H9 (cell line): ENCODE data around the gene STMN3. TPM values are rescaled to one million over a fixed set of nuclear protein-coding genes. Genes with fewer than 3 reads are reported as not detected.

Experiments
- DNase-seq: peaks from one replicate; pipeline ENCODE4 v3.0.0-alpha.2; 2017
- H2AFZ ChIP-seq: one replicate; pipeline ENCODE4 v1.6.1; 2013; ENCODE audit warnings: mild to moderate bottlenecking, low read length, control low read depth, moderate library complexity
- H2AK5ac ChIP-seq: 2 replicates; pipeline ENCODE4 v1.6.1; 2013; ENCODE audit warnings: low read length, control low read depth, mixed read lengths; ENCODE audit not compliant: insufficient read length
- H2BK120ac ChIP-seq: one replicate; pipeline ENCODE4 v1.6.1; 2013; ENCODE audit warnings: low read depth, mild to moderate bottlenecking, low read length, control low read depth, inconsistent platforms; ENCODE audit not compliant: poor library complexity, severe bottlenecking
- H2BK12ac ChIP-seq: 2 replicates; pipeline ENCODE4 v1.6.1; 2013; ENCODE audit warnings: low read length, control low read depth, mixed read lengths, low read depth; ENCODE audit not compliant: insufficient read length
- H2BK15ac ChIP-seq: 2 replicates; pipeline ENCODE4 v1.6.1; 2013; ENCODE audit warnings: low read depth, low read length, control low read depth
- H2BK20ac ChIP-seq: one replicate; pipeline ENCODE4 v1.6.1; 2013; ENCODE audit warnings: low read depth, mild to moderate bottlenecking, low read length, control low read depth, inconsistent platforms; ENCODE audit not compliant: poor library complexity, severe bottlenecking
- H2BK5ac ChIP-seq: 2 replicates; pipeline ENCODE4 v1.6.1; 2013; ENCODE audit warnings: low read length, control low read depth, mixed read lengths; ENCODE audit not compliant: insufficient read length
- H3K14ac ChIP-seq: 2 replicates; pipeline ENCODE4 v1.6.1; 2013; ENCODE audit warnings: low read length, control low read depth; ENCODE audit not compliant: insufficient read depth
- H3K18ac ChIP-seq: 2 replicates; pipeline ENCODE4 v1.6.1; 2013; ENCODE audit warnings: low read depth, mild to moderate bottlenecking, mixed read lengths, low read length, control low read depth; ENCODE audit not compliant: insufficient read length
- H3K23ac ChIP-seq: 2 replicates; pipeline ENCODE4 v1.6.1; 2013; ENCODE audit warnings: low read length, control low read depth, mixed read lengths, low read depth; ENCODE audit not compliant: insufficient read length
- H3K23me2 ChIP-seq: 2 replicates; pipeline ENCODE4 v1.6.1; 2013; ENCODE audit warnings: low read depth, mild to moderate bottlenecking, mixed read lengths, low read length, control low read depth; ENCODE audit not compliant: insufficient read length, poor library complexity, severe bottlenecking
- H3K27ac ChIP-seq: 2 replicates; pipeline ENCODE4 v1.5.1; 2013; ENCODE audit warnings: low read length, control low read depth, mixed read lengths, low read depth; ENCODE audit not compliant: insufficient read length
- H3K27me3 ChIP-seq: 2 replicates; pipeline ENCODE4 v1.6.1; 2013; ENCODE audit warnings: low read length, control low read depth, inconsistent platforms; ENCODE audit not compliant: insufficient read depth
- H3K4ac ChIP-seq: 2 replicates; pipeline ENCODE4 v1.6.1; 2013; ENCODE audit warnings: low read depth, mild to moderate bottlenecking, control low read depth, inconsistent platforms, low read length, moderate library complexity
- H3K4me1 ChIP-seq: 2 replicates; pipeline ENCODE4 v1.6.1; 2013; ENCODE audit warnings: low read length, control low read depth, inconsistent platforms; ENCODE audit not compliant: insufficient read depth
- H3K4me2 ChIP-seq: 2 replicates; pipeline ENCODE4 v1.6.1; 2013; ENCODE audit warnings: low read length, control low read depth, mixed read lengths; ENCODE audit not compliant: insufficient read length, insufficient read depth
- H3K56ac ChIP-seq: 2 replicates; pipeline ENCODE4 v1.6.1; 2013; ENCODE audit warnings: low read depth, mild to moderate bottlenecking, mixed read lengths, low read length, control low read depth; ENCODE audit not compliant: insufficient read length
- H3K79me1 ChIP-seq: 2 replicates; pipeline ENCODE4 v1.6.1; 2013; ENCODE audit warnings: low read depth, mild to moderate bottlenecking, moderate library complexity, low read length, control low read depth, inconsistent platforms; ENCODE audit not compliant: insufficient read depth, poor library complexity, severe bottlenecking
- H3K79me2 ChIP-seq: 2 replicates; pipeline ENCODE4 v1.6.1; 2013; ENCODE audit warnings: low read length, control low read depth, inconsistent platforms; ENCODE audit not compliant: insufficient read depth
- H3K9ac ChIP-seq: 2 replicates; pipeline ENCODE4 v1.6.1; 2013; ENCODE audit warnings: low read length, control low read depth, mixed read lengths; ENCODE audit not compliant: insufficient read length; ENCODE audit errors: extremely low read depth
- H3K9me3 ChIP-seq: one replicate; pipeline ENCODE4 v1.6.1; 2013; ENCODE audit warnings: low read depth, low read length, inconsistent platforms; ENCODE audit not compliant: control insufficient read depth
- H3T11ph ChIP-seq: one replicate; pipeline ENCODE4 v1.6.1; 2013; ENCODE audit warnings: mild to moderate bottlenecking, low read length, control low read depth, inconsistent platforms
- H4K20me1 ChIP-seq: one replicate; pipeline ENCODE4 v1.6.1; 2013; ENCODE audit not compliant: control insufficient read depth, insufficient read length, insufficient read depth
- H4K5ac ChIP-seq: 2 replicates; pipeline ENCODE4 v1.6.1; 2013; ENCODE audit warnings: low read depth, mild to moderate bottlenecking, mixed read lengths, low read length, control low read depth; ENCODE audit not compliant: insufficient read length
- H4K8ac ChIP-seq: replicated peaks from 2 replicates; pipeline ENCODE4 v1.6.1; 2013; ENCODE audit warnings: low read length, control low read depth, mixed read lengths, low read depth; ENCODE audit not compliant: insufficient read length
- H4K91ac ChIP-seq: 2 replicates; pipeline ENCODE4 v1.6.1; 2013; ENCODE audit warnings: low read depth, mild to moderate bottlenecking, moderate library complexity, mixed read lengths, low read length, control low read depth; ENCODE audit not compliant: insufficient read length
- H3K27ac Mint-ChIP-seq, 3 experiments: 2 replicates in 2 of 3; 3 replicates in 1 of 3; pipeline ENCODE4 v1.8.0; 2020 to 2021; ENCODE audit warnings: mixed read lengths in 3 of 3, mild to moderate bottlenecking in 1 of 3, moderate library complexity in 1 of 3
- H3K27me3 Mint-ChIP-seq: 2 replicates; pipeline ENCODE4 v1.8.0; 2021; ENCODE audit warnings: low read depth, mild to moderate bottlenecking, moderate library complexity, mixed read lengths
- H3K36me3 Mint-ChIP-seq, 3 experiments: 2 replicates in 2 of 3; 3 replicates in 1 of 3; pipeline ENCODE4 v1.8.0; 2020 to 2021; ENCODE audit warnings: low read depth in 3 of 3, mixed read lengths in 3 of 3; ENCODE audit not compliant: insufficient read depth in 1 of 3
- H3K4me1 Mint-ChIP-seq, 2 experiments: 2 replicates each; pipeline ENCODE4 v1.8.0; 2020; ENCODE audit warnings: mixed read lengths in 2 of 2
- H3K4me3 Mint-ChIP-seq, 2 experiments: 2 replicates in 1 of 2; 3 replicates in 1 of 2; pipeline ENCODE4 v1.8.0; 2020 to 2021; ENCODE audit warnings: mild to moderate bottlenecking in 2 of 2, mixed read lengths in 2 of 2, moderate library complexity in 1 of 2
- H3K9me3 Mint-ChIP-seq, 2 experiments: 2 replicates in 1 of 2; 3 replicates in 1 of 2; pipeline ENCODE4 v1.8.0; 2020; ENCODE audit warnings: mild to moderate bottlenecking in 2 of 2, mixed read lengths in 2 of 2, moderate library complexity in 1 of 2
- CTCF ChIP-seq: fragments of 200-600 bp; sonication (generic); conservative IDR thresholded peaks from 3 replicates; pipeline ENCODE4 v1.8.0; 2021; ENCODE audit warnings: antibody characterized with exemption, mild to moderate bottlenecking
- WGBS: extraction: QIAGEN DNeasy Blood & Tissue Kit; methylation state at CpG from one replicate; pipeline ENCODE4 v1.1.7; 2013; ENCODE audit warnings: missing lambda C conversion rate, low lambda C conversion rate, mixed read lengths; ENCODE audit not compliant: insufficient read length; ENCODE audit errors: extremely low coverage; 5-methylcytosine and 5-hydroxymethylcytosine counted together
- total RNA-seq: library from RNA; stranded (reverse); gene quantifications from 2 replicates; pipeline ENCODE4 v1.2.1, GENCODE V29; 2021

The STMN3 gene
- total RNA-seq, 1 experiment from 2014 or later = 54.0 TPM

DNA sequence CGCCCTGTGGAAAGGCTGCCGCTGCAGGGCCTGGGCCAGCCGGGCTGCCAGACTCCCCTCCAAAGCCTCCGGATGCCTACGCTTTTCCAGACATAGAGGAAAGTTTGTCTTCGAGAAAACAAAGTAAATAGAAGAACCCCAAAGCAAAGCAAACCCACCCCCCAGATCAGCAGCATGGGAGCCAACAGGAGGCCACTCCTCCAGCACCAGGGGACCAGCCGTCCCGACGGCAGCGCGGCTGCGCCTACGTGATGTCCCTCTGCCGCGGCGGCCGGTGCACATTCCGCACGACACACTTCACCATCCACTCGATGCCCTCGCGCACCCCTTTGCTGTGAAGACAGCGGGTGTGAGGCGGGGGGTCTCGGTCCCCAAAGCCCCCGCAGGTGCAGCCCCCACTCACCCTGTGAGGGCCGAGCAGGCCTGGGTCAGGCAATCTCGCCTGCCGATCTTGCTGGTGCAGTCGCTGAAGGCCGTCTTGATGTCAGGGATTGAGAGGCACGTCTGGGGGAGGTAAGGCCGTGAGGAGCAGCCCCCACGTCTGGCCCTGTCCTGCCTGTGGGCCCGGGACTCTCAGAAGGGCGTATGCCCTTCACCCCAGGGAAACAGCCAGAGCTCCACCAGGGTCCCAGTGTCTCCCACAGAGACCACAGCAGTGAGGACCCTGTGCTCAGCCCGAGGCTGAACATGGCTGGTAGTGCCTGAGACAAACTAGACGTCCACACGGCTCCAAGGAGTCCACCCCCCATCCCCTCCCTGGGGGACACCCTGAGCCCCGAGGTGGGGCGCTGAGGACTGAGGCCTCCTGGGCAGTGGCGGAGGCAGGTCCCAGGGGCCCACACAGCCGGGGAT, 47.2 kb upstream of the STMN3 start:
- Mint-ChIP-seq H3K36me3 (peaks cover 6 to 13% (median 10%) of the 10 kb centered on the region in 3 experiments; a peak in 5 of 7 replicates), H3K9me3 (no peaks in the 10 kb centered on the region), H3K4me3 (no peak overlapping the region), H3K4me1 (peaks cover 2 to 10% of the 10 kb centered on the region in 2 experiments), H3K27me3 (peaks cover 3% of the 10 kb centered on the region; the same call in 1 of the 2 replicates), H3K27ac (no peak overlapping the region; a peak in 3 of 7 replicates)
- no peak overlapping the region for H3K9ac ChIP-seq
- H3K14ac ChIP-seq = no peak overlapping the region; the same call in 1 of the 2 replicates
- no CpG with 5 or more reads among the region's 43 CpGs for WGBS
- no peaks in the 10 kb centered on the region for H4K20me1 ChIP-seq
- no peak overlapping the region for H4K8ac ChIP-seq
- no peak overlapping the region for H2AK5ac ChIP-seq
- TF ChIP-seq CTCF = no peak
- H3K18ac ChIP-seq = no peak overlapping the region
- no peaks in the 10 kb centered on the region for H3K27me3 ChIP-seq
- H3T11ph ChIP-seq = no peak overlapping the region
- H2BK20ac ChIP-seq = no peak overlapping the region
- peaks cover 4% of the 10 kb centered on the region for H3K23me2 ChIP-seq
- H2BK15ac ChIP-seq = no peak overlapping the region
- H3K23ac ChIP-seq = no peak overlapping the region
- no peak overlapping the region for H3K4me2 ChIP-seq
- H3K4me1 ChIP-seq = no peaks in the 10 kb centered on the region
- DNase-seq = no peak
- H3K79me1 ChIP-seq = no peaks in the 10 kb centered on the region
- H3K27ac ChIP-seq = no peak overlapping the region
- H2BK120ac ChIP-seq = no peak overlapping the region
- H2BK12ac ChIP-seq = no peak overlapping the region
- no peak overlapping the region for H3K4ac ChIP-seq
- no peak overlapping the region for H4K5ac ChIP-seq
- no peak overlapping the region for H3K56ac ChIP-seq
- H4K91ac ChIP-seq = no peak overlapping the region
- no peaks in the 10 kb centered on the region for H3K79me2 ChIP-seq
- no peak overlapping the region for H2BK5ac ChIP-seq
- no peaks in the 10 kb centered on the region for H3K9me3 ChIP-seq
- no peak overlapping the region for H2AFZ ChIP-seq
